KBM-7 (cell line): Measurements from ENCODE around the gene LMO1.

Source experiments
- DNase-seq: peaks from one replicate; pipeline ENCODE4 v3.0.0-alpha.2; 2015
- in situ Hi-C: fragments of 300-500 bp; cut with MboI; formaldehyde crosslinking; loops from 2 replicates; pipeline ENCODE4 v1.14.3; 2020; ENCODE audit warnings: low sequenced_read_pairs, low pct_unique_long_range_greater_than_20kb, mixed read lengths

LMO1 gene

GRCh38 chr11:8232849-8233606 lies 30.6 kb downstream of the LMO1 start:
- no peak for DNase-seq
- in situ Hi-C loops = loop anchor here (25.0 kb wide), 1 partner anchor 329 kb away; no protein-coding TSS in a partner anchor

- DNase-seq = no peak
- in situ Hi-C loops = loop anchor here (25.0 kb wide), 1 partner anchor 330 kb away; no protein-coding TSS in a partner anchor
These were observed 31.3 kb downstream of the LMO1 start for GRCh38 chr11:8232414-8232813.

GRCh38 chr11:8231979-8232378 lies 31.7 kb downstream of the LMO1 start:
- in situ Hi-C loops = loop anchor here (25.0 kb wide), 1 partner anchor 330 kb away; no protein-coding TSS in a partner anchor
- DNase-seq = no peak

GRCh38 chr11:8230921-8231847 lies 32.5 kb downstream of the LMO1 start:
- DNase-seq = no peak
- in situ Hi-C loops = loop anchor here (25.0 kb wide), 1 partner anchor 331 kb away; no protein-coding TSS in a partner anchor

- in situ Hi-C loops = loop anchor here (25.0 kb wide), 1 partner anchor 332 kb away; no protein-coding TSS in a partner anchor
- DNase-seq = no peak
These were observed 33.4 kb downstream of the LMO1 start for GRCh38 chr11:8230178-8230859.

GRCh38 chr11:8229299-8230177 lies 34.1 kb downstream of the LMO1 start:
- DNase-seq = no peak
- in situ Hi-C loops = loop anchor here (25.0 kb wide), 1 partner anchor 333 kb away; no protein-coding TSS in a partner anchor

GRCh38 chr11:8228231-8228630 lies 35.4 kb downstream of the LMO1 start:
- in situ Hi-C loops = loop anchor here (25.0 kb wide), 1 partner anchor 334 kb away; no protein-coding TSS in a partner anchor
- no peak for DNase-seq

- in situ Hi-C loops = loop anchor here (25.0 kb wide), 1 partner anchor 335 kb away; no protein-coding TSS in a partner anchor
- DNase-seq = no peak
These were observed 36.2 kb downstream of the LMO1 start for GRCh38 chr11:8227156-8228152.

GRCh38 chr11:8225589-8226036 lies 38.1 kb downstream of the LMO1 start:
- DNase-seq = peak; percentile 85
- in situ Hi-C loops = loop anchor here (25.0 kb wide), 1 partner anchor 337 kb away; no protein-coding TSS in a partner anchor

- in situ Hi-C loops = loop anchor here (25.0 kb wide), 1 partner anchor 338 kb away; no protein-coding TSS in a partner anchor
- DNase-seq = no peak
These were observed 39.0 kb downstream of the LMO1 start for GRCh38 chr11:8224711-8225110.

GRCh38 chr11:8224161-8224591 lies 39.5 kb downstream of the LMO1 start:
- in situ Hi-C loops = no loop called here
- DNase-seq = no peak

GRCh38 chr11:8223513-8223900 lies 40.2 kb downstream of the LMO1 start:
- in situ Hi-C loops = no loop called here
- no peak for DNase-seq

GRCh38 chr11:8222820-8223512 lies 40.7 kb downstream of the LMO1 start:
- in situ Hi-C loops = no loop called here
- DNase-seq = peak; percentile 28

GRCh38 chr11:8221917-8222495 lies 41.7 kb downstream of the LMO1 start:
- in situ Hi-C loops = no loop called here

GRCh38 chr11:8221046-8221723 lies 42.5 kb downstream of the LMO1 start:
- DNase-seq = no peak
- in situ Hi-C loops = no loop called here

More at GRCh38 chr11:8221917-8222495, 41.7 kb downstream of the LMO1 start:
- DNase-seq = no peak
